HepG2 (cell line): ENCODE data around the gene ZNF181. TPM values are rescaled to one million over a fixed set of nuclear protein-coding genes. Genes with fewer than 3 reads are reported as not detected.

Source experiments
- ATAC-seq: fragments of 200-7000 bp; cut with Tn5 transposase; 3 replicates; pipeline ENCODE4 v1.9.1; 2020; ENCODE audit warnings: mild to moderate bottlenecking, moderate library complexity
- BruUV-seq: library from RNA; stranded (reverse); fragments of 400-500 nt; replicated peaks from 2 replicates; lab custom pipeline; 2021; lab: Mats Ljungman, UMichigan
- CTCF ChIA-PET: fragments of 300-600 bp; formaldehyde crosslinking; extraction: SDS; loops from one replicate; lab custom pipeline; 2021; ENCODE audit warnings: low total read pairs, inconsistent platforms, low intra/inter-chr PET ratio; lab: Yijun Ruan, JAX
- POLR2A ChIA-PET: fragments of 350-600 bp; sonication (Branson Sonifier 250); formaldehyde crosslinking; loops from one replicate; lab custom pipeline; 2020; ENCODE audit warnings: antibody characterized with exemption, inconsistent platforms; lab: Yijun Ruan, JAX
- DNase-seq: peaks from one replicate; pipeline ENCODE4 v3.0.0-alpha.2; 2015; ENCODE audit warnings: low spot score
- FAIRE-seq: peaks from 3 replicates; lab custom pipeline; 2011; peaks lifted over from hg19 to GRCh38; lab: Jason Lieb, UNC
- H2AFZ ChIP-seq: one replicate; pipeline ENCODE4 v1.6.1; 2011; ENCODE audit warnings: low read length, inconsistent platforms
- H3K27ac ChIP-seq: fragments of 300-600 bp; 3 replicates; pipeline ENCODE4 v1.8.0; 2011; ENCODE audit warnings: mixed run types, mild to moderate bottlenecking, mixed read lengths, low read length, inconsistent platforms; ENCODE audit not compliant: insufficient read depth; ENCODE audit errors: extremely low read length
- H3K27me3 ChIP-seq, 2 experiments: fragments of 200-600 bp in 1 of 2; 2 replicates in 1 of 2; 3 replicates in 1 of 2; pipeline versions ENCODE4 v1.6.0 to v1.8.0; 2011; ENCODE audit warnings: low read length in 2 of 2, mild to moderate bottlenecking in 2 of 2, moderate library complexity in 2 of 2, inconsistent platforms in 1 of 2; ENCODE audit not compliant: insufficient read depth in 2 of 2, control insufficient read depth in 1 of 2
- H3K36me3 ChIP-seq, 2 experiments: fragments of 200-600 bp in 1 of 2; replicated peaks in 1 of 2; 2 replicates in 1 of 2; 3 replicates in 1 of 2; pipeline versions ENCODE4 v1.5.1 to v1.8.0; 2011; ENCODE audit warnings: low read length in 2 of 2, inconsistent platforms in 1 of 2; ENCODE audit not compliant: insufficient read depth in 2 of 2, control insufficient read depth in 1 of 2
- H3K4me1 ChIP-seq: 2 replicates; pipeline ENCODE4 v1.5.1; 2012; ENCODE audit warnings: low read length, inconsistent platforms; ENCODE audit not compliant: insufficient read depth
- H3K4me2 ChIP-seq: 2 replicates; pipeline ENCODE4 v1.6.0; 2011; ENCODE audit warnings: low read depth, low read length, inconsistent platforms
- H3K4me3 ChIP-seq, 3 experiments: fragments of 200-600 bp in 1 of 3; sonication (generic), shearing (Covaris generic) in 1 of 3; replicated peaks in 1 of 3; 2 replicates each; pipeline ENCODE4 v1.5.1; 2011 to 2016; ENCODE audit warnings: low read length in 3 of 3, inconsistent platforms in 2 of 3, low read depth in 2 of 3, mild to moderate bottlenecking in 2 of 3, control low read depth in 1 of 3, mixed read lengths in 1 of 3; ENCODE audit not compliant: insufficient read depth in 1 of 3
- H3K79me2 ChIP-seq: one replicate; pipeline ENCODE4 v1.6.1; 2011; ENCODE audit warnings: low read length, inconsistent platforms; ENCODE audit not compliant: insufficient read depth
- H3K9ac ChIP-seq: 2 replicates; pipeline ENCODE4 v1.6.0; 2011; ENCODE audit warnings: mild to moderate bottlenecking, low read depth, low read length, inconsistent platforms; ENCODE audit not compliant: insufficient read depth
- H3K9me3 ChIP-seq: 2 replicates; pipeline ENCODE4 v1.5.1; 2012; ENCODE audit warnings: mild to moderate bottlenecking, low read length
- H4K20me1 ChIP-seq: 2 replicates; pipeline ENCODE4 v1.6.0; 2011; ENCODE audit warnings: inconsistent platforms, mild to moderate bottlenecking, low read length, moderate library complexity; ENCODE audit not compliant: insufficient read depth
- AGO2 ChIP-seq: fragments of 200-400 bp; formaldehyde crosslinking; optimal IDR thresholded peaks from 2 replicates; pipeline ENCODE3; 2017; ENCODE audit warnings: mild to moderate bottlenecking, low read depth, low read length, moderate library complexity
- CBX5 ChIP-seq: sonication (generic); formaldehyde crosslinking; IDR thresholded peaks from 2 replicates; pipeline ENCODE4 v1.4.0; 2020; ENCODE audit warnings: missing genetic modification reagents, borderline replicate concordance
- EHMT2 ChIP-seq: fragments of 200-600 bp; sonication (generic); IDR thresholded peaks from 2 replicates; pipeline ENCODE4 v1.7.0; 2017; ENCODE audit warnings: antibody characterized with exemption, low read depth, low read length, borderline replicate concordance
- KDM3A ChIP-seq: IDR thresholded peaks from 2 replicates; pipeline ENCODE4 v1.6.1; 2018; ENCODE audit warnings: low read depth, missing compliant biosample characterization
- KDM5A ChIP-seq: fragments of 200-600 bp; sonication (generic); IDR thresholded peaks from 2 replicates; pipeline ENCODE4 v1.7.0; 2018; ENCODE audit warnings: antibody characterized with exemption, mild to moderate bottlenecking, low read length, borderline replicate concordance
- MTF1 ChIP-seq: sonication (generic); formaldehyde crosslinking; IDR thresholded peaks from 2 replicates; pipeline ENCODE4 v1.5.0; 2020; ENCODE audit warnings: missing genetic modification reagents
- SMAD1 ChIP-seq: sonication (generic); formaldehyde crosslinking; IDR thresholded peaks from 2 replicates; pipeline ENCODE4 v1.4.0; 2020; ENCODE audit warnings: missing genetic modification reagents, low read depth, mild to moderate bottlenecking, borderline replicate concordance
- ZFY ChIP-seq: sonication (generic); formaldehyde crosslinking; IDR thresholded peaks from 2 replicates; pipeline ENCODE4 v1.4.0; 2020; ENCODE audit warnings: missing genetic modification reagents
- ZNF121 ChIP-seq: sonication (generic); formaldehyde crosslinking; IDR thresholded peaks from 2 replicates; pipeline ENCODE4 v1.5.0; 2020; ENCODE audit warnings: mild to moderate bottlenecking, missing genetic modification reagents
- in situ Hi-C: cut with HindIII; loops from 2 replicates; pipeline ENCODE4 v1.10.0; 2017; ENCODE audit warnings: low pct_unique_long_range_greater_than_20kb; ENCODE audit not compliant: extremely low pct_ligation_motif_present
- intact Hi-C: fragments of 100-400 bp; cut with micrococcal nuclease; formaldehyde crosslinking; loops from one replicate; pipeline ENCODE4 v1.10.0; 2022; ENCODE audit not compliant: unreplicated experiment
- polyA plus RNA-seq, 8 experiments: library from polyadenylated mRNA; depleted of rRNA in 3 of 8; stranded (reverse) in 7 of 8; unstranded in 1 of 8; fragments of >200 nt; fragmentation: Illumina TruSeq in 4 of 8; extraction: Trizol in 4 of 8; gene quantifications; 2 replicates each; pipeline versions ENCODE4 v1.2.1 to v1.2.3, GENCODE V29; 2011 to 2016; ENCODE audit warnings: low read depth in 4 of 8, missing spikeins in 1 of 8, mixed read lengths in 1 of 8; ENCODE audit not compliant: insufficient read depth in 1 of 8
- total RNA-seq, 5 experiments: library from RNA; depleted of rRNA; stranded (reverse); fragments of >200 nt; fragmentation: Illumina TruSeq; extraction: Trizol; gene quantifications; 2 replicates each; pipeline ENCODE4 v1.2.3, GENCODE V29; 2016; ENCODE audit warnings: low read depth in 1 of 5
- TF ChIP-seq, protein P1 (sequence below): IDR thresholded peaks from 2 replicates; pipeline ENCODE4 v1.6.1; 2012; ENCODE audit warnings: low read depth, low read length, improper control_type of control experiment
- TF ChIP-seq, protein P2 (sequence below): IDR thresholded peaks from 2 replicates; pipeline ENCODE4 v1.6.1; 2016; ENCODE audit warnings: low read depth
- TF ChIP-seq, protein P3 (sequence below): sonication (generic); formaldehyde crosslinking; IDR thresholded peaks from 2 replicates; pipeline ENCODE4 v1.4.0; 2020; ENCODE audit warnings: low read depth, mild to moderate bottlenecking, missing genetic modification reagents

The ZNF181 gene
- total and polyA plus RNA-seq, 2 of the 13 experiments (the other 11 are each of a cell fraction or from before 2014, with no cell fraction given), result 10.6 to 15.5 TPM

DNA sequence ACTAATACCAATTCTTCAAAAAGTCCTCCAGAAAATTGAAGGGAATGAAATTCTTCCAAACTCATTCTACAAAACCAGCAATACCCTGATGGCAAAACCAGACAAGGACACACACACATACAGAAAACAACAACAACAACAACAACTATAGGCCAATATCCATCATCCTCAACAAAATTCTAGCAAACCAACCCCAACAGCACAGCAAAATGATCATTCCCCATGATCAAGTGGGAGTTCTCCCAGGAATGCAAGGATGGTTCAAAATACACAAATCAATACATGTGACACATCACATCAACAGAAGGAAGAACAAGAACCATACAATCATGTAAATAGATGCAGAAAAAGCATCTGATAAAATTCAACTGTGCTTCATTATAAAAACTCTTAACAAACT, 18.7 kb upstream of the ZNF181 start:
- Histone ChIP-seq H3K4me2 (no peak overlapping the region), H2AFZ (no peak overlapping the region), H3K27ac (no peak overlapping the region), H3K4me3 (no peak overlapping the region), H3K36me3 (no peaks in the 10 kb centered on the region), H3K9ac (no peak overlapping the region), H3K79me2 (no peaks in the 10 kb centered on the region), H3K27me3 (peaks cover 0 to 5% of the 10 kb centered on the region in 2 experiments; a peak in 1 of 5 replicates), H4K20me1 (no peaks in the 10 kb centered on the region), H3K9me3 (peaks cover 5% of the 10 kb centered on the region; the same call in 1 of the 2 replicates), H3K4me1 (no peaks in the 10 kb centered on the region)
- CTCF ChIA-PET, result no interaction called here
- FAIRE-seq (no peak), DNase-seq (no peak), ATAC-seq (no peak)
- in situ Hi-C loops (loop anchor here (10.0 kb wide), 1 partner anchor 211 kb away; no protein-coding TSS in a partner anchor), intact Hi-C loops (no loop called here)
- no TSS peak for BruUV-seq
- POLR2A ChIA-PET, result no interaction called here
- TF ChIP-seq KDM5A (no peak), MTF1 (CRISPR knock-in tag) (no peak), SMAD1 (no peak), EHMT2 (no peak), AGO2 (no peak), ZFY (no peak), ZNF121 (CRISPR knock-in tag) (no peak), CBX5 (no peak), KDM3A (CRISPR knock-in tag) (no peak)
- TF ChIP-seq, protein P1, sequence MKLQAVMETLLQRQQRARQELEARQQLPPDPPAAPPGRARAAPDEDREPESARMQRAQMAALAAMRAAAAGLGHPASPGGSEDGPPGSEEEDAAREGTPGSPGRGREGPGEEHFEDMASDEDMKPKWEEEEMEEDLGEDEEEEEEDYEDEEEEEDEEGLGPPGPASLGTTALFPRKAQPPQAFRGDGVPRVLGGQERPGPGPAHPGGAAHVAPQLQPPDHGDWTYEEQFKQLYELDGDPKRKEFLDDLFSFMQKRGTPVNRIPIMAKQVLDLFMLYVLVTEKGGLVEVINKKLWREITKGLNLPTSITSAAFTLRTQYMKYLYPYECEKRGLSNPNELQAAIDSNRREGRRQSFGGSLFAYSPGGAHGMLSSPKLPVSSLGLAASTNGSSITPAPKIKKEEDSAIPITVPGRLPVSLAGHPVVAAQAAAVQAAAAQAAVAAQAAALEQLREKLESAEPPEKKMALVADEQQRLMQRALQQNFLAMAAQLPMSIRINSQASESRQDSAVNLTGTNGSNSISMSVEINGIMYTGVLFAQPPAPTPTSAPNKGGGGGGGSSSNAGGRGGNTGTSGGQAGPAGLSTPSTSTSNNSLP, result no peak
- TF ChIP-seq, protein P2, sequence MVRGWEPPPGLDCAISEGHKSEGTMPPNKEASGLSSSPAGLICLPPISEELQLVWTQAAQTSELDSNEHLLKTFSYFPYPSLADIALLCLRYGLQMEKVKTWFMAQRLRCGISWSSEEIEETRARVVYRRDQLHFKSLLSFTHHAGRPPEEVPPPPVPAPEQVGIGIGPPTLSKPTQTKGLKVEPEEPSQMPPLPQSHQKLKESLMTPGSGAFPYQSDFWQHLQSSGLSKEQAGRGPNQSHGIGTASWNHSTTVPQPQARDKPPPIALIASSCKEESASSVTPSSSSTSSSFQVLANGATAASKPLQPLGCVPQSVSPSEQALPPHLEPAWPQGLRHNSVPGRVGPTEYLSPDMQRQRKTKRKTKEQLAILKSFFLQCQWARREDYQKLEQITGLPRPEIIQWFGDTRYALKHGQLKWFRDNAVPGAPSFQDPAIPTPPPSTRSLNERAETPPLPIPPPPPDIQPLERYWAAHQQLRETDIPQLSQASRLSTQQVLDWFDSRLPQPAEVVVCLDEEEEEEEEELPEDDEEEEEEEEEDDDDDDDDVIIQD (CRISPR knock-in tag), result no peak
- TF ChIP-seq, protein P3, sequence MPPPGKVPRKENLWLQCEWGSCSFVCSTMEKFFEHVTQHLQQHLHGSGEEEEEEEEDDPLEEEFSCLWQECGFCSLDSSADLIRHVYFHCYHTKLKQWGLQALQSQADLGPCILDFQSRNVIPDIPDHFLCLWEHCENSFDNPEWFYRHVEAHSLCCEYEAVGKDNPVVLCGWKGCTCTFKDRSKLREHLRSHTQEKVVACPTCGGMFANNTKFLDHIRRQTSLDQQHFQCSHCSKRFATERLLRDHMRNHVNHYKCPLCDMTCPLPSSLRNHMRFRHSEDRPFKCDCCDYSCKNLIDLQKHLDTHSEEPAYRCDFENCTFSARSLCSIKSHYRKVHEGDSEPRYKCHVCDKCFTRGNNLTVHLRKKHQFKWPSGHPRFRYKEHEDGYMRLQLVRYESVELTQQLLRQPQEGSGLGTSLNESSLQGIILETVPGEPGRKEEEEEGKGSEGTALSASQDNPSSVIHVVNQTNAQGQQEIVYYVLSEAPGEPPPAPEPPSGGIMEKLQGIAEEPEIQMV (CRISPR knock-in tag), result no peak
